Ammon's horn (tissue), 1 donor: Measurements from ENCODE around the gene TMEM176B.
"Not testable (repeated sequence)": the region's sequence is repeated elsewhere in the genome, so short reads cannot be mapped to it uniquely, and the experiment has no call there.

Experiments used
- DNase-seq: peaks from one replicate; pipeline ENCODE4 v3.0.0-alpha.2; 2016; ENCODE audit warnings: low spot score

TMEM176B gene

DNA sequence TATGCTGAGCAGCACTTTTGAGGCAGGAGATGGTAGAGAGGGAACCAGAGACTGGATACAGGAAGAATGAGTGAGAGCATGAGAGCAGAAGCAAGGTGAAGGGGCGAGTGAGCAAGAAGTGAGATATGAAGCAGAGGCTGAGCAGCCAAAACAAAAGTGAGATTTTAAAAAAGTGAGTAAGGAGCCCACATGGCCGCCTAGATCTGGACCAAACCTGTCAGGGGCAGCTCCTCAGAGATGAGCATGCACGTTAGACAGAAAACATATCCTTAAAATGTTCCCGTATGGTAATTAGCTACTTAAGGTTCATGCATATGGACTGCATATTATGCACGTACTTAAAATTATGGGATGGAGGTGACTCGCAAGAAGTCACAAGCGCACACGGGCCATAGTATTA is 22.9 kb upstream of the TMEM176B start:
- DNase-seq, result no peak

DNA sequence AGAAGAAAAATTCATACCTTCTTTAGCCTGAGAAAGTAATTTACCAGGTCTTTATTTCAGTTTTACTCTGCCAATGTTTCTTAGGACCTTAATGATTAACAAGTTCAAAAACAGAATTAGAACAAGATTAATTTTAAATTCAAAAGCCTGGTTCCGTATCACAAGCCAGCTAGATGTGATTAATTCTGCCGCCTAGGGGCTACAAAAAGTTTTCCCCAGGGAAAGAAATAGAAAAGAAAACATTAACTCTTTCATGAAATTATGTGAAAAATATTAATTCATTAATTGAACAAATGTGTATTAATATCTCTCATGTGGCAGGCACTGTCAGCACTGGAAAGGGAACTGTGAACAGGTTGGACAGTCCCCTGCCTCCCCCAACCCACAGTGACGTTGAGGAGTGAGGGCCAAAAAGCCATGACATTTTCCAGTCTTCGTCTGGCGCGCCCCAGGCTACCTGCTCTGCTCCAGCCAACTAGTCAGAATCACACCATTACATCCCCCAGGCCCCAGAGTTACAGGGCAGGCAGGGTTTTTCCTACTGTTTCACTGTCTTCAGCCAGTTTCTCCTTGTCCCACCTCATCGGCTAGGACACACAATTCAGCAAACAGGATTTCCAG is 20.5 kb upstream of the TMEM176B start:
- no peak for DNase-seq

DNA sequence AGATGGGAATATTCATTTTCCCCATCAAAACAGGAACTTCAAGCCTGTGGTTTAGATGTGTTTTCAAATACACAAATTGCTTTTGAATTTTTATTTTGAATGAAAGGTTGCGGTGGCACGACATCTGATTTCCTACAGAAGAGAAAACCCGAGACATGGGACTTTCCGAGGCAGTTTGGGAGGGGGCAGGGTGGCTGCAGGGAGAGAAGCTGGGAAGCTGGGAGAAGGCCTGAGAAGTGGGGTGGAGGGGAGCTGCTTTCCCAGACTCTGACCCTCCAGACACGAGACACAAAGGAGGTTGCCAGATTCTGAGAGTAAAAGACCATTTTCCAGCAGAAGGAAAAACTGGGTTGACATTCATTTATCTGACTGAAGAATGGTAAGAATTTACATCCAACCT is 20.0 kb upstream of the TMEM176B start:
- DNase-seq, result no peak

GRCh38 chr7:150818971-150819370 is 18.8 kb upstream of the TMEM176B start:
- no peak for DNase-seq

DNA sequence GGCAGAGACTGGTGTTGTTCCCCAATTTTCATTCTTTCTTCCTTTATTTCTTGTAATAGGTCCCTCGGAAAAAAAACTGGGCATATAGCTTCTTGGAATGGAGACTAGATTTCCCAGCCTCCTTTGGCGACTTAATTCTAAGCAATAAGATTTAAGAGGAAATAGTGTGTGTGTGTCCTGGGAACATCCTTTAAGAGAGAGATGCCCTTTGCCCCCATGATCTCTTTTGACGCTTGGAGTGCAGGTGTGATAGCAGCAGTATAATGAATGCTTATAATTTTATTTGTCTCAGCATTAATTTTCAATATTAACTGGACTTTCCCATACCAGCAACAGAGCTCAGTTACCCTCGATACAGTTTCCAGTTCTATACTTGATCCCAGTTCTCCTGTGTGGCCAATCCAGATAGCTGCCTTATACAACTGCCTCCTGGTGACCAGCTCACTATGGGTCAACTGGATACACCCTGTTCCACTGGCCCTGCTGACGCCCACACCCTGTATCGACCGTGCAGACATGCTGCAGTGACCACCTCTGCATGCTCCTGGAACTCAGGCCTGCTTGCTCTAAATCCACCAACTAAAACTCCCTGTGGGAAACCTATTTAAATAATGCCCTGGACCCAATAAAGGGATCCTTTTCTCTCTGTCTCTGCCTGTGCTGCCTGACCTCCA is 14.3 kb upstream of the TMEM176B start:
- no peak for DNase-seq

- not testable (repeated sequence) for DNase-seq
These were observed 7.7 kb upstream of the TMEM176B start for GRCh38 chr7:150807616-150808438.

- no peak for DNase-seq
These were observed 6.7 kb upstream of the TMEM176B start for GRCh38 chr7:150806863-150807262.

GRCh38 chr7:150806454-150806853 is 6.3 kb upstream of the TMEM176B start:
- DNase-seq, result no peak

DNA sequence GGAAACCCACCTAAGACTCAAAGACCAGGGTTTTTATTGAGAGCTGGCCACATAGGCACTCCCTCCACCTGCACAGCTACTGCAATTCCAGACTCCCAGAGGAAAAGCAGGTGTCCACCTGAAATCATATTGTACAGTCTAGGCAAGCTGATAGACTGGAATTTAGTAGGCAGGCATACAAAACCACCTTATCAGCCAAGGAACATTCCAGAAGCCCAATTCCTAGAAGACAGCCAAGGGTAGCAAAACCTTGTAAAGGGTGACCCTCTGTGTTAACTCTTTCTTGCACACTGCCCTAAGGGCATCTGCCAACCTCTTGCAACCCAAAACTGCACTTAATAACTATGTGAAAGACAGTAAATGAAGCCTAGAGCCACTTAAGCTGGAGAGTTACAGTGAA is 5.7 kb upstream of the TMEM176B start:
- DNase-seq, result no peak

DNA sequence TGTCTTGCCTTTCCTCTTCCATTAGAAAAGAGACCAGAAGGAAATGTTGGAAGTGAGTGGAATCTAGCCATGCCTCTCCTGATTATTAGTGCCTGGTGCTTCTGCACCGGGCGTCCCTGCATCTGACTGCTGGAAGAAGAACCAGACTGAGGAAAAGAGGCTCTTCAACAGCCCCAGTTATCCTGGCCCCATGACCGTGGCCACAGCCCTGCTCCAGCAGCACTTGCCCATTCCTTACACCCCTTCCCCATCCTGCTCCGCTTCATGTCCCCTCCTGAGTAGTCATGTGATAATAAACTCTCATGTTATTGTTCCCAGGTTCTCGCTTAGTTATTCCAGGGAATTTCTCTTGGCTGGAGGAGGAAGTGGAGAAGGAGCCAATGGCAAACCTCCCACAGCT is 4.6 kb upstream of the TMEM176B start:
- DNase-seq, result no peak

GRCh38 chr7:150803161-150803860 is 3.1 kb upstream of the TMEM176B start:
- DNase-seq, result no peak

GRCh38 chr7:150801946-150802771 is 2.0 kb upstream of the TMEM176B start:
- no peak for DNase-seq

DNA sequence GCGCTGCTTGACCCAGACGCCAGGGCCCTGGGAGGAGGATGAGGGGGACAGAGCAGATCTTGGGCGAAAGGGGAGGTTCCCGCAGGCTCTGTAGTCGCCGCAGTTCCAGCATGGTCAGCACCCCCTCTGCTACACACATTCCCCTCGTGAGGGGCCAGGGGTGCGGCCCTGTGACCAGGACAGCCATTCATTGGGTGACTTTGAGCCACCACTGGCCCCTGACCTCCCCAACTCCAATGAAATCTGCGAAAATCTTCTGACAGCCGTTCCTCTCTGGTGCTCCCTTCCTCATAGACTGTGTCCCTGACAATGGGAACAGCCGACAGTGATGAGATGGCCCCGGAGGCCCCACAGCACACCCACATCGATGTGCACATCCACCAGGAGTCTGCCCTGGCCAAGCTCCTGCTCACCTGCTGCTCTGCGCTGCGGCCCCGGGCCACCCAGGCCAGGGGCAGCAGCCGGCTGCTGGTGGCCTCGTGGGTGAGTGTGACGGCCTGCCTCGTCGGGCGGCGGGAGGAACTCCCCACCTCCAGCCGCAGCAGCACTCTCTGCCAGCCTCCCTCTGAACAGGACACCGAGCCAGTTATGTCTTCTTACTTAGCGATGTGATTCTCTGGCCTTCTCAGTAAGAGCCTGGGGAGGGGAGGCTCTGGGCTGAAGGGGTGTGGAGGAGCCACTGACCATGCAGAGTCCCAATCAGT is 1.2 kb upstream of the TMEM176B start:
- no peak for DNase-seq

GRCh38 chr7:150800581-150801241 is 547 bp upstream of the TMEM176B start, which contains the start of gene TMEM176A:
TSS of gene TMEM176A (plus strand) at chr7:150800769. CDS start at chr7:150801551, 782 bp downstream.
- no peak for DNase-seq

DNA sequence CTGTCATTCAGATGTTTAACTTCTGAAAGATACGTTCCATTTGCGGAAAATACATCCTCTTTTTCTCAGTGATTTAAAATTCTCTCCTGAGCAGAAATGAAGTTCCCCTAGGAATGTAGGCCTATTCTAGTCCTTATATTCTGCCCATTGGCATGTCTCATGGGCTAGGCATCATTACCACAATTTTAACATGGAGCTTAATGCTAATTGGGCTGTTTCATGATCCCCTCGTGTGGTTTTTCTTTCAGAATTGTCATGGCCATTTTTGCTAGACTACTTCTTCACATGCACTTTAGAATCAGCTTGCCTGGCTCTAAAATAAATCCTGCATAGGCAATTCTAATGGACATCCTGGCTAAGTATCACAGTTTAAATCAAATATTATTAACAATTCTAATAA is 1.0 kb downstream of the TMEM176B start:
- no peak for DNase-seq

GRCh38 chr7:150797661-150798060 is 2.5 kb downstream of the TMEM176B start:
- no peak for DNase-seq

- no peak for DNase-seq
These were observed 6.5 kb downstream of the TMEM176B start for GRCh38 chr7:150793569-150794238.

DNA sequence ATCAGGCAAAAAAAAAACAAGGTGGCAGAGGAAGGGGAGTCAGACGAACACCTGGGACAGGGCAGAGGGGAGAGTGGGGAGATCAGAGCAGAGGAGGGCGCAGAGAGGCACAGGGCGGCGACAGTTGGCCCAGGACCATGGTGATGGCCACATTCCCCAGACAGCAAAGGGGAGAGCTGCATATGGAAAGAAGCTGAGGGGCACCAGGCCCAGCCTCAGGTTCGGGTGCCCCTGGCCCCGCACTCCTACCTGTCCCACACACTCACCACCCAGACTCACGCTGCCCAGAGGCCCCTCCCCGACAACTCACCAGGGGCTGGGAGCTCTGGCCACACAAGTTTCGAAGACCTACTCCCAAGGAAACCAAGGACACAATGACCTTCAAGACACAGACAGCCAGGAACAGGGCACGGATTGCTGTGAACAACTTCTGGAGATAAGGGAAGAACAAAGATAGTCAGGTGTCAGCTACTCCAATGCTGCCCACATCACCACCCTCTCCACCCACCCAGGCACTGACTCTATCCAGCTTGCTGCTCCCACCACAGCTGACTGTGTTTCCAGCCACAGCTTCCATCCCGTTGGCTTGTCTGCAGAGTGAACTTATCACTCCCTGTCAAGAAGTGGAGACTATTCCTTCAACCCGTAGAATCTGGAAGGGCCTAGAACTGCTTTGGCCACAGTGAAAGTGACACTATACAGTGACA is 8.3 kb downstream of the TMEM176B start:
- DNase-seq, result no peak

DNA sequence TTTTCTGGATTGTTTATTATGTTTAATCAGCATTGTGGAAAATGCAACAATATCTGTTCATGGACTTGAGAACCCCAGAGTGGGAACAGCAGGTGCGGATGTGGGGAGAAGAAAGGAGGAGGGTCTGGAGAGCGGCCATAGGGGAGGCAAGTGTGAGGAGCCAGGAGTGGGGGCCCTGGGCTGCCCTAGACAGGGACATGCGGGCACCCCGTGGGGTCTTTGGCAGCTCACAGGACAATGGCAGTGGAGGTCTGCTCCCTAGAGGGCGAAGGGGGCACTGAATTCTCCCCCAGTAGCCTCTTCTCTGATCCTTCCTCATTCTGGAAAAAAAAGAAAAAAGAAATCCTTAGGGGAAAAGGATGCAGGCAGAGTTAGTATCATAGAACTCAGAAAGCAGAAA is 8.9 kb downstream of the TMEM176B start:
- no peak for DNase-seq
